GM11168 (cell line): Measurements from ENCODE around the gene PGBD5.

Experiments used
- in situ Hi-C: fragments of 300-500 bp; cut with MboI; formaldehyde crosslinking; loops from one replicate; pipeline ENCODE4 v1.12.0; 2022; ENCODE audit warnings: low sequenced_read_pairs; ENCODE audit not compliant: unreplicated experiment

The PGBD5 gene

DNA sequence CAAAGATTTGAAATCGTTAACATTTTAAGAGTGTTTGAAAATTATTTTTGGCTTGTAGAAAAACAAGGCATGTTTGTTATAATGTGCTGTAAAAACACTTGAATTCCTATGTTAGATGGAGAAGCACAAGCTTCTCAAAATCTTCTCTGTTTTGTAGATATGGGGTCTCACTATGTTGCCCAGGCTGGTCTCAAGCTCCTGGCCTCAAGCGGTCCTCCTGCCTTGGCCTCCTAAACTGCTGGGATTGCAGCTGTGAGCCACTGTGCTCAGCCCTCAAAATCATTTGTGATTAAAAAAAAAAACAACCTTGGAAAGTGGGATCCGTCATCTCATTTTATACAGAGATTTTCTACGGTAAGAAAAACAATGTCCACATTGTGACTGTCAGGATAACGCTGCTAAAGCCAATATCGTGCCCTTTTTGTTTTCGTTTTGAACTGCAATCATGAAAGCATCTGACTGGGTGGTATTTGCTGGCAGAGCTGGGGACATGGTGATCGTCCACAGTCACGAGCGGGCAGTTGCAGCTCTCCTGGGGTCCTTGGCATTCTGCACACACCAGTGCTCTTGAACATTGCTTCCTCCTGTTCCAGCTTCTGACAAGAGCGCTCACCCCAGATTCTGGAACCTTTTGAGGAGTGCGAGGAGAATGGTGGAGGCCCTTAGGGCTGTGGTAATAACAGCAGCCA is 112.5 kb downstream of the PGBD5 start:
- in situ Hi-C loops, result loop anchor here (25.0 kb wide), 1 partner anchor 651 kb away; no protein-coding TSS in a partner anchor

DNA sequence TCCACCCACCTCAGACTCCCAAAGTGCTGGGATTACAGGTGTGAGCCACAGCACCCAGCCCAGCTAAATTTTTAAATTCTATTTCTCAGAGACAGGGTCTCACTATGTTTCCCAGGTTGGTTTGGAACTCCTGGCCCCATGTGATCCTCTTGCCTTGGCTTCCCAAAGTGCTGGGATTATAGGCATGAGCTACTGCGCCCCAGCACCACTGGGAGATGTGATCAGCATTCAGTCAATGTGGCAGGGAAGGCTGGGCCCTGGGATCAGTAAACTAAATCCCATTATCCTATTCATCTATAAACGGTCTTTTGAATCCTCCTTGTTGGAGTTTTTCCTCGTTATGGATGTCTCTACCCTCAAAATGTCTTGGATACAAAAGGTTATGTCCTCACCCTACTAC is 113.5 kb downstream of the PGBD5 start:
- in situ Hi-C loops, result loop anchor here (25.0 kb wide), 1 partner anchor 650 kb away; no protein-coding TSS in a partner anchor

DNA sequence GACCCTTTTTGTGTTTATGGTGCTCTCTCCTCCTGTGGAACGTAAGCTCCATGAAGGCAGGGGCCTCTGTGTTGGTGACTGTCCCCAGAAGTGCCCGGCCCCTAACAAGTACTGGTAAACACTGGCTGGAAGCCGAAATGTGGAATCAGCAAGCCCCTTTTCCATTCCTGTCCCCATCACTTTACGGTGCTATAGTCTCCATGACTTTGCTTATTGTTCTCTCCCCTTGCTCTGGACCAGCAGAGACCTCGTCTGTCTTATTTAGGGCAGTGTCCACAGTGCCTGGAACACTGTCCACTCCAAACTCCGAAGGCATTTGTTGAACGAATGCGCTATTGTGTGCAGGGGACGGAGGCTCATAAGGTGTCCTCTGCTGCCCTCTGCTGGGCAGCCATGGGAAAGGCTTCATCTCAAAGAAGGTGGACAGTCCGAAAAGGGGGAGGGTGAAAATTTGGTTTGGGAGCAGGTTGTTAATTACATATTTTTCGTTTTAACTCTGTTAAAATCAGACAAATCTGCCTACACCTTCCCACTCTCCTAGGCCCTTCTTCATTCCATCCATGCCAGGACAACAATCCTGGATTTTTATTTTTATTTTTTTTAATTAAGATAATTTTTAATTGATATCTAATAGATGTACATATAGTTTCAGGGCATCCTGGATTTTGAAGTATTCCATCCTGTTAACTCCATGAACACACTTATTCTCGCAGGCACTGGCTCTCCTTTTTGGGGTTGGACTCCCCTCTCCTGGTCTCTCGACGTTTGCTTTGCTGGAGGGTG is 115.6 kb downstream of the PGBD5 start:
- in situ Hi-C loops, result loop anchor here (25.0 kb wide), 1 partner anchor 648 kb away; no protein-coding TSS in a partner anchor

DNA sequence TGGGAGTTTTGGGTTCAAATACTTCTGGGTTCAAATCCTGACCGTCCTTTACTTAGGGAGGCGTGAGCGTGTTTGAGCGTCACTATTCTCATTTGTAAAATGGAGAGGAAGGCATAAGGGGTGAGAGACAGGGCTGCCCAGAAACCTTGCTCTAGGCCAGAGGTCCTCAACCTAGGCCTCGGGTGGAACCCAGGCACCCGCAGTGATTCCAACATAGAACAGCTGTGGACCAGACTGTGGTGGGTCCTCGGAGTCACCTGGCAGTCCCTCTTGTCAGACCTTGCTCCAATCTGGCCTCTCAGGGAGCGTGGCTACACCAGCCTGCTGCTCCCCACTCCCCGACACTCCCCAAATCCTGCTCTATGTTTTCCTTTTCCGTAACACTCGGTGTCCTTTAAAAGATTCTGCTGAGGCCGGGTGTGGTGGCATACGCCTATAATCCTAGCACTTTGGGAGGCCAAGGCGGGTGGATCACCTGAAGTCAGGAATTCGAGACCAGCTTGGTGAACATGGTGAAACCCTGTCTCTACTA is 116.4 kb downstream of the PGBD5 start:
- in situ Hi-C loops, result loop anchor here (25.0 kb wide), 1 partner anchor 647 kb away; no protein-coding TSS in a partner anchor

DNA sequence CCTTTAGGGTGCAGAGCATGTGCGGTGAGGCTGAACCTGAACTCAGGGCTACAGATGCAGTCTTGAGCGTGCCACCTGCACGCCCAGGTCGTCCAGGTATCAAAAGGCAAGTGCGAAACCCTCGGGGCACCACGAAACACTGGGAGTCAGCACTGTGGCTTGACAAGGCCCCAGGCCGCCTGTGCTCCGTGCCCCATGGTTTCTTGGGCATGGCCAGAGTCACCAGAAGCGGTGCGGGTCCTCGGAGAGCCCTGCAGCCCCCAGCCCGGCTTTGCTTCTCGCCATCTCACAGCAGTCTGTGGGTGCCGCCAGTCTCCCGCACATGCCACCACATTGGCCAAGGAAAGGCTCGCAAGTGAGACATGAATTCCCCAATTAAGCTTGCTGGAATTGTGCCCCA is 117.3 kb downstream of the PGBD5 start:
- in situ Hi-C loops, result loop anchor here (25.0 kb wide), 1 partner anchor 647 kb away; no protein-coding TSS in a partner anchor

DNA sequence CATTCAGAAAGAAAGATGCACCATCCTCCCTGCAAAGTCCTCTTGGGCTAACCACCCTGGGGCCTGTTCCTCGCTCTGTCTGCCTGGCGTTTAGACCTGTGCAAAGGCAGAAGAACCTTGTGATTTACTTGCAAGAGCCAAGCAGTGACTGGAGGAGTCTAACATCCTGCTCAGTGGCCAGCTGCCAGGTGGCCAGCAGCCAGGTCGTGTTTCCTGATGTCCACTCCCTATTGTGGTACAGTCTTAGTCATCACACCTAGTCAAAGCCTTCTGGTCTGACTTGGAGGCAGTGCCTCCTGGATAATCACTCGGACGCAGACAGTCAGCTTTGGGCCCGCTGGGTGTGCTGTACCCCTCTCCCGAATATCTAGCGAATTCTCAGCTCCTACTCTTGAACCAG is 118.1 kb downstream of the PGBD5 start:
- in situ Hi-C loops, result loop anchor here (25.0 kb wide), 1 partner anchor 646 kb away; no protein-coding TSS in a partner anchor

DNA sequence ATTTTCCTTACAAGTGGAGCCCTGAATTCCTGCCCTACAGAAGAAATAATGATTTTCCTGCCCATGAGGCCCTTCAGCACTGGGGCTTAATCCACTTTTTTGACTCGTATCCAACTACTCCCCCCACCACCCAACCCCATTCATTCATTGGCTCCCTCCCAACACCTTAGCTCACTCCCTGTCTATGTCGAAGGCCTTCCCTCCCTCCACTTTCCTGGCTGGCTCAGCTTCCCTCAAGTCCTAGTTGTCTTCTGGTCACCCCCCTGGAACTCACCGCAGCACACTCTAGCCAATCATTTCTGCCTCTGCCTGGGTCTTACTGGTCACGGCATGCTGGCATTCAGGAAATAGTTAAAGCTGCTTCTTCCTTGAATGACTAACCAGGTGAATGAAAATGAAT is 118.9 kb downstream of the PGBD5 start:
- in situ Hi-C loops, result loop anchor here (25.0 kb wide), 1 partner anchor 645 kb away; no protein-coding TSS in a partner anchor

DNA sequence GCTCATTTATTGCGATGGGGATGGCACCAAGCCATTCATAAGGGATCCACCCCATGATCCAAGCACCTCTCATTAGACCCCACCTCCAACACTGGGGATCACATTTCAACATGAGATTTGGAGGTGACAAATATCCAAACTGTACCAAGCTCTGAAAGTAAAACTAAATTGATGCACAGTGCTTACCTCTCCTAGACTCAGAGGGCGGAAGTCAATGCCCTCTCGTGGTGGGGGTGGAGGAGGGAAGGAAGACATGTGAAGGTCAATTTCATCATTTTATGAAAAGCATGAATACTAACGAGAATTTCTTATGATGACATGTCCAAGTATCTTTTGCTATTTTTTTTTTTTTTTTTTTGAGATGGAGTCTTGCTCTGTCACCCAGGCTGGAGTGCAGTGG is 120.0 kb downstream of the PGBD5 start:
- in situ Hi-C loops, result loop anchor here (25.0 kb wide), 1 partner anchor 644 kb away; no protein-coding TSS in a partner anchor

DNA sequence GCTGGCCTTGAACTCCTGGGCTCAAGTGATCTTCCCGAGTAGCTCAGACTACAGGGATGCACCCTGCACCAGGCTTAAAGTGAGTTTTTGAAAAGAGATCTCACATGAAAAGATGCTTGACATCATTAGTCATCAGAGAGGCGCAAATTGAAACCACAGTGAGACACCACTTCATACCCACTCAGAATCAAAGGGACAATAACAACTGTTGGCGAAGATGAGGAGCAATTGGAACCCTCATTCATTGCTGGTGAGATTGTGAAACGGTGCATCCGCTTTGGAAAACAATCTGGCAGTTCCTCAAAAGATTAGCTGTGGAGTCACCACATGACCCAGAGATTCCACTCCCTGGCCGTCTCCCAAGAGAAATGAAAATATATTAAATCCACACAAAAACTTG is 122.3 kb downstream of the PGBD5 start:
- in situ Hi-C loops, result loop anchor here (25.0 kb wide), 1 partner anchor 642 kb away; no protein-coding TSS in a partner anchor

DNA sequence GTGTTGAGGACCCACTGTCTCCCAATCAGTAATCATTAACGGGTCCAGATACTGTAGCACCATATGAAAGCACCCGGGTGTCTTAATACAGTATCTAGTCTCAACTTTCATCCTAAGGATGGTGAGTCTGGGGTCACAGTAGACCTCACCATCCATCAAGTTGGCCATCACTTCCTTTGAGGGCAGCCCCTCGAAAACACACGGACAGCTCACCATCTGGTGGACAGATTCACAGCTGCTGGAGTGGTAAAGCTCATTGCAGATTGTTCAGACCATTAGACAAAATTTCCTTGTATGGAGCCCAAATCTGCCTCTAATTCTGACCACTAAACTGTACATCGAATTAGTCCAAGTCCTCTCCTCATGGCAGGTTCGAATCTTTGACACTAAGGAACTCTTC is 123.1 kb downstream of the PGBD5 start:
- in situ Hi-C loops, result loop anchor here (25.0 kb wide), 1 partner anchor 641 kb away; no protein-coding TSS in a partner anchor

DNA sequence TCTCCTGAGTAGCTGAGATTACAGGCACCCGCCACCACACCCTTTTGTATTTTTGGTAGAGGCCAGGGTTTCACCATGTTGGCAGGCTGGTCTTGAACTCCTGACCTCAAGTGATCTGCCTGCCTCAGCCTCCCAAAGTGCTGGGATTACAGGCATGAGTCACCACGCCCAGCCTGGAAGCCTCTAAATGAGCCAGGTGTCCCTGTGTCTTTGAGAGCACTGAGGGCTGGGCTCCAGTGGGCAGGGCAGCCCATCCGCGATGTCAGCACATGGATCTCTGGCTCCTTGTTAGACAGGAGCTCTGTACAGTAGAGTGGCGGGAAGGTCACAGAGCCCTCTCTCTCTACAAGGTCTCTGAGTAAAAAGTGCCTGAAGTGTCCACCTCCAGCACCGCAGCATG is 124.3 kb downstream of the PGBD5 start:
- in situ Hi-C loops, result loop anchor here (25.0 kb wide), 1 partner anchor 640 kb away; no protein-coding TSS in a partner anchor

DNA sequence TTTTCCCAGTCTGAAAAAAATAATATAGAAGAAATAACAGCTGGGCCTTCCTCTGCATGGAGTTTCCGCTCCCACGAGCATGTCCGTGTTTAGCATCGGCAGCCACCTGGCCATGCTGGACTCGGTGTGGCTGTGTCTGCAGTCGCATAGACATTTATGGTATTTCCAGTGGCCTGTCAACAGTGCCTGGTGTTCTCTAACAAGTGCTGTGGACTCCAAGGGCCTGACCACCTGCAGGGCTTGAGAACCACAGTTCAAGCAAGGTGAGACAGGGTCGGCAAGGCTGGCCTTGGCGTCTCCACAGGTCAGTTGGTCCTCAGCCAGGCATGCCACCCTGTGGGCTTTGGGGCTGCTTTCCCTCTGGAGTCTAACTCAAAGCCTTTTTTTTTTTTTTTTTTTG is 124.8 kb downstream of the PGBD5 start:
- in situ Hi-C loops, result loop anchor here (25.0 kb wide), 1 partner anchor 639 kb away; no protein-coding TSS in a partner anchor

DNA sequence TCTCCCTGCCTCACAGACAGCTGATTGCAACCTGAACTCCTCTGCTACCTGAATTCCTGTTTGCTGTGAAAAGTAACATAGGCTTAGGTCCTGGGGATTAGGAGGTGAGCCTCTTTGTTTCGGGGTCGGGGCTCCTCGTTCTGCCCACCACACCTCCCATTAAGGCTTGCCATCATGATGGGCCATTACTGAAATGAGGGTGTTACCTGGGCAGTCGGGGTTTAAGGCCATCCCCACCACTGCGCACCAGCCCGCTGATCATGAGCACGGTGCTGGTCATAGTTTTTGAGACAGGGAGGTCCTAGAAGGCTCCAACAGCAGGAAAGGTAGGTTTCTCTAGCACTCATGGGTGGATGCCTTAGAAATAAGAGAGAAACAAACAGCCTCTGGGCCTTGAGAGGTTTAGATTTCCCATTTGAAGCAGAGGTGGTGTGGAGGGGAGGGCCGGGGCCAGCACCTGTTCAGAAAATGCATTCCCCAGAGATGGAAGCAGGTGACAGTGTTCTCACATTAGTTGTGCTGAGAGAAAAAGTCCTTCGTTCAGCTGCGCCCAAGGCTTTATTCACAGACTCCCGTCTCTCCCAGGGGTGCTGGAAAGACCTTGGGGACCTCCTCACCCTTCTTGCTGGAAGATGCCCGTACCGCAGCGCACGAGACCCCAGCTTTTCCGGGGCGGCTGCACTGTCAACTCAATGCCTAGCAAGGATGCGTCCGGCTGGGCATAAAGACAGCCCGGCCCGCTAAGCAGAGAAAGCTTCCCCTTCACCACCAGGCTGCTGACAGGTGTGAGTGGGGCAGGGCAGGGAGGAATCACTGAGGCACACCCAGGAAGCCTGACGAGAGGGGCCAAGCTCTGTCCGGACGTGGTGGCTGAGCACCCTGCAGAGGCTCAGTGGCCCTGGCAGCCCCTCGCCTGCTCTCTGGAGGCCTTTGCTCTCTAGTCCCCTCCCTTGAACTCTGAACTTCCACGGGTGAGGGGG is 125.5 kb downstream of the PGBD5 start:
- in situ Hi-C loops, result loop anchor here (25.0 kb wide), 1 partner anchor 638 kb away; no protein-coding TSS in a partner anchor

DNA sequence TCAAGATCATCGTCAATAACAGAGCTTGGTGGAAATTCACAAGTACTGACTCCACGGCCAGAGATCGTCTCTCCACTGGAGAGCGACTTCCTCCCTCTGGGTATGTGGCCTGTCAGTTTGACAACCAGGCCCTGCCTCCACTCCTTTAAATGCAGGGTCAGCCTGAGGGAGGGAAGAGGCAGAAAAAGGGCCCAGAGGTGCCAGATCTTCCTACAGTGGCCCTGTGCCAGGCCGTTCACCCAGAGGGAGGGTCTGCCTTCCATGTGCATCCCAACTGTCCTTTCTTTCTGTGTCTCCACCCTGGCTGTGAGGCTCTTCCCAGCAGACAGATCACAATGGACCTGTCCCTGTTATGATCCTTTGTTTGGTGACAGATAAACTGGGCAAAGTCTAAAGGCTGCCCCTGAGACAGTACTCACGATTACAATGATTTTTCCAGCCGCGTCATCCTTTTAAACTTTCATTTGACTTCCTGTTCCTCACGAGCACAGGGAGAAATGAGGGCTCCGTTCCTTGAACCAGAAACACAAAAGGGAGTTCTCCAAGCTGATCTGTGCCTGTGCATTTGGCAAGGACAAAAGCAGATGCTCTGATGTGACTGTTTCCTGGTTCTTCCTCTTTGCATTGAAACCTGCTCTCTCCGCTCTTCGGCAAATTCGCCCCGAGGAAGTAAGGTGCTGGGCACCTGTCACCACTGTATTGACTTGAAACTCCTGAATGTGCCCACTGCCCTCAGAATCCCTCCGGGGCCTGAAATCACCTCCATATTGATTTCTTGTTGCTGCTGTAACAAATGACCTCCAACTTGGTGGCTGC is 126.7 kb downstream of the PGBD5 start:
- in situ Hi-C loops, result loop anchor here (25.0 kb wide), 1 partner anchor 637 kb away; no protein-coding TSS in a partner anchor

DNA sequence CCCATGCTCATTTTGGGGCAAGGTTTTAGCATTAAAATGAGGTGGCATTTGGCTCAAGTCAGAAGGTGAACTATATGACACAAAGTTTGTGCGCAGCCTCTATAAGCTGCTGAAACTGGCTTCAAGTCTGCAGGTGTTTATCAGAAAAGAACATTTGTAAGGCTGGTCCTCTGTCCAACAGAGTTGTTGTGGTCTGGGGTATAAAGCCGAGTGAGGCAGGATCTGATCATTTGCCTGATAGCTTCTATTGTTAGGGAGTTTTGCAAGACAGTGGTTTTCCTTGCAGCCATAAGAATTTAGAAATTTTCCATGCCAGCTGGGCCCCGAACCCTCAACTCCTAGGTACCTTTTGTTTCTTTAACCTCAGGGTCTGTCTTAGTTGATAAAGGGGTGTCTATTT is 130.8 kb downstream of the PGBD5 start:
- in situ Hi-C loops, result no loop called here

DNA sequence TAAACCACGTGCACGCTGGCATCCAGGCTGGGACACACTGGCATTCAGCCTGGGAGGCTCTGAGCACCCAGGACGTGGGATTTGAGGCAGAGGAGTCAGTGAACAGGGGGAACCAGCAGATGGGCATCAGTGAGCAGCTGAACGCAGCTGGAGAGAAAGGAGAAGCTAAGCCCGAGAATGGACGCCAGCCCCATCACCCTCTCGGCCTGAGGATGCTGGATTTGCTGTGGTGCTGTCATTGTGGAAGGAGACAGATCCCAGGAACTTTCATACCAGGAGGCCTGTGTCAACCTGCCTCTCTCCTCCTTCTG is 132.8 kb downstream of the PGBD5 start:
- in situ Hi-C loops, result no loop called here

DNA sequence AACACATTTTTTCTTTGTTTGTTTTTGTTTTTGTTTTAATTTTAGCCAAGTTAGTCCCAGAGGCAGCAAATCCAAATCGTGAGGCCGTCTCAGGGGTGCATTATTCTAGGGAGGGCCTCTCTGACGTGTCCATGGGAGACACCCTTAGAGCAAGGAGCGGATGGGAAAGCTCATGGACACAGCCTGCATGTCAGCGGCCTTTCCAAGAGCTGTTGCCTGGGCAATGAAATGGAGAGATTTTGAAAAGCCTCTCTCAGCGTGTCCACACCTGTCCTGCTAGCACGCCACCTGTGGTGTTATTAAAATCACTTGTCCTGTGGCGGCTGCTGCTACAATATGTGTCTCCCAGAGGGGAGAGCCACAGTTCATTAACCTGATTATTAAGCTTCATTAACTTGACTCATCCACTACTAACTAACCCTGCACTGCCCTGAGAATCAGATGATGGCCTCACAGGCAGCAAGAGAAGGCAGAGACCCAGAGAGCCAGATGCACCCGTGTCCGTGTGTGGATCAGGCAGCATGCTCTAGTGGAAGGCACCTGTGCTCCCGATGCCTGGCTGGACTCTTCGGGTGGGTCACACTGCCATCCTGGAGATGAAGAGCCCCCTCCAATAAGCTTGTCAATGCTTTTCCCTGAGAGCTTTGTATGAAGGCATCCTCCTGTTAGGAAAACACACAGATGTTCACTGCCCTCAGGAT is 133.3 kb downstream of the PGBD5 start:
- in situ Hi-C loops, result no loop called here
